Stimulated activated CD8-positive, alpha-beta memory T cell treated with anti-CD3 and anti-CD28 coated beads, Interleukin-15, amount 100 ng/mL, for 4 hours (primary cell): ENCODE data around the gene DGCR6.
"Not testable (repeated sequence)": the region's sequence is repeated elsewhere in the genome, so short reads cannot be mapped to it uniquely, and the experiment has no call there.

Experiments used
- DNase-seq, 2 donors: peaks; one replicate each; pipeline ENCODE4 v3.0.0-alpha.2; 2020; ENCODE audit warnings: low read depth in 2 of 2

Gene DGCR6

DNA sequence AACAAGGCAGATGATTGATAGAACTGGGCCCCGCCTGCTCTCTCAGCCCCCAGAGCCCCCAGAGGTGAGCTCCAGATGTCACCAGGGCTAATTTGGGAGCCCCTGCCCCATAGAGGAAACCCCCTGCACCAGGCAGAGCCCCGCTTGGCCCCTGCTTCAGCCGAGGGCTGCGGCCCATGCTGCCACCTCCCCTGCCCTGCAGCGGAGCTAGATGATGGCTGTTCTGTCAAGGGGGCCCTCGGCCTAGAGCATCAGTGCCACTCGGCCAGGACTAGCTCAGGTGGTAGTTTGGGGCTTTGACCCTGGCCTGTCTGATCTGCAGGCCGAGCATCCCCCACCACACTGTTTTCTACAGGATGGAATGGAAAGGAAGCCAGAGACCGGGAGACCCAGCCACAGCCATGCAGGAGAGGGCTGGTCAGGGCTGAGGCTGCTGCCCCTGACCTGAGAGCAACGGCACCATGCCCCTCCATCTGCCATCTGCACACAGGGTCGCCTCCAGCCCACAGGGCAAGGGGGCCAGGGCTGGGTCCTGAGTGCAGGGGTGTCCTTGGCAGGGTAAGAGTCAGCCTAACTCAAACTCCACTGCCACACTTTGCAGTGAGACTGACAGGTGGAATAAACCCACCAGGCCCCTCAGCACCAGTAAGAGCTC is 54.2 kb downstream of the DGCR6 start:
- DNase-seq = not testable (repeated sequence)

DNA sequence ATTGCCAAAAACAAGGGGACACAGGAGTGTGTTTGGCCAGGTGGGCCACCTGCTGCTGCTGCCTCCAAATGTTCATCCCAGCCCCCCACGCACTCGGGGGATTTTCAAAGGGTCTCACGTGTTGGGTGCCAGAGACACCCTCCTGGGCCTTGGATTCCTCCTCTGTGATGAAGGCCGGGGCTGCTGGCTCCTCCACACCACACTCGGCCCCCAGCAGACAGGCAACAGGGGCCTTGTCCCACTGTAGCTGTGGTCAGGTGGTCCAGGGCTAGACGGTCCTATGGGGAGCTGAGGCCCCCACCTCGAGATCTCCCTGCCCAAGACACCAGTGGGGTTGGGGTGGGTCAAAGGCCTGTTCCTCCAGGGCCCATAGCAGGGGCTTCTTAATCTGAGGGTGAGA is 55.1 kb downstream of the DGCR6 start:
- DNase-seq = not testable (repeated sequence)
